ENCODE data around the gene MRPS15. TPM values are rescaled to one million over a fixed set of nuclear protein-coding genes. Genes with fewer than 3 reads are reported as not detected.
"Not testable (repeated sequence)": the region's sequence is repeated elsewhere in the genome, so short reads cannot be mapped to it uniquely, and the experiment has no call there.

The MRPS15 gene
- 140 and 144 TPM in 2 replicates for total RNA-seq (2021)
- percentile 84 among the genes with signal in this experiment for Bru-seq, nascent RNA
- percentile 88 among the genes with signal in this experiment for BruChase-seq, experiment 1, labeled RNA remaining after a 2-hour chase
- percentile 87 among the genes with signal in this experiment for BruChase-seq, experiment 2, labeled RNA remaining after a 6-hour chase
- long read RNA-seq, transcript MRPS15-201 (8 exons, 1,006 nt) = major isoform, 179 of 208 reads
- long read RNA-seq, partial matches to known transcripts = 0 of 208 reads
- long read RNA-seq, other reads (novel, unspliced or antisense) = 26 of 208 reads

- Histone ChIP-seq H3K27ac (ENCODE audit: low read depth, low read length, poor library complexity, severe bottlenecking) (peak within 1 kb of the TSS; percentile 85), H3K36me3 (ENCODE audit: insufficient read depth, low read length, poor library complexity, severe bottlenecking) (peaks cover 14% of the 10 kb centered on the region), H3K9me3 (ENCODE audit: low read depth, low read length, poor library complexity, severe bottlenecking) (no peaks in the 10 kb centered on the region), H3K4me1 (ENCODE audit: insufficient read depth, low read length, poor library complexity, severe bottlenecking) (peaks cover 6% of the 10 kb centered on the region), H3K27me3 (replicated peaks; ENCODE audit: insufficient read depth, low read depth, low read length, poor library complexity) (no peaks in the 10 kb centered on the region), H3K4me3 (ENCODE audit: low read depth, low read length, poor library complexity, severe bottlenecking) (peak within 1 kb of the TSS; percentile 76)
- no TSS peak for BruUV-seq (replicated peaks)
- no peak for TF ChIP-seq CTCF (conservative IDR thresholded peaks at IDR 0.05; ENCODE audit: low read depth, low read length)
- TF ChIP-seq EZH2 (IDR thresholded peaks at IDR 0.05; ENCODE audit: borderline replicate concordance, low read depth, low read length, poor library complexity, severe bottlenecking) = no peak
- peak; percentile 97 for DNase-seq (ENCODE audit: low spot score)
- POLR2A ChIA-PET (ENCODE audit: low non-redundant PET) = interaction anchor here (0.5 to 1.0 kb wide), 4 partner anchors 13 to 1022 kb away, joined by 3 to 4 read pairs (median 4); partner anchors contain the start of genes OSCP1 and TEKT2
- intact Hi-C loops (cut with micrococcal nuclease; ENCODE audit: unreplicated experiment) = no loop called here
- CTCF ChIA-PET = interaction anchor here (0.6 kb wide), 1 partner anchor 14 kb away, joined by 3 read pairs; the partner anchor contains the start of gene OSCP1
These were observed at the start of gene MRPS15 for GRCh38 chr1:36463803-36464604. MRPS15 (minus strand) TSS chr1:36464384; CDS start chr1:36464275, 109 bp downstream.

- no TSS peak for BruUV-seq (replicated peaks)
- CTCF ChIA-PET = no interaction called here
- intact Hi-C loops (cut with micrococcal nuclease; ENCODE audit: unreplicated experiment) = no loop called here
- Histone ChIP-seq H3K4me1 (ENCODE audit: insufficient read depth, low read length, poor library complexity, severe bottlenecking) (no peaks in the 10 kb centered on the region), H3K27me3 (replicated peaks; ENCODE audit: insufficient read depth, low read depth, low read length, poor library complexity) (no peaks in the 10 kb centered on the region), H3K36me3 (ENCODE audit: insufficient read depth, low read length, poor library complexity, severe bottlenecking) (no peaks in the 10 kb centered on the region), H3K27ac (ENCODE audit: low read depth, low read length, poor library complexity, severe bottlenecking) (no peak overlapping the region), H3K4me3 (ENCODE audit: low read depth, low read length, poor library complexity, severe bottlenecking) (no peak overlapping the region), H3K9me3 (ENCODE audit: low read depth, low read length, poor library complexity, severe bottlenecking) (no peaks in the 10 kb centered on the region)
- TF ChIP-seq EZH2 (IDR thresholded peaks at IDR 0.05; ENCODE audit: borderline replicate concordance, low read depth, low read length, poor library complexity, severe bottlenecking) (no peak), CTCF (conservative IDR thresholded peaks at IDR 0.05; ENCODE audit: low read depth, low read length) (no peak)
- POLR2A ChIA-PET (ENCODE audit: low non-redundant PET) = no interaction called here
- no peak for DNase-seq (ENCODE audit: low spot score)
These were observed 48.7 kb upstream of the MRPS15 start for GRCh38 chr1:36512842-36513241.

GRCh38 chr1:36511804-36512798, 47.9 kb upstream of the MRPS15 start:
- TF ChIP-seq CTCF (conservative IDR thresholded peaks at IDR 0.05; ENCODE audit: low read depth, low read length) (no peak), EZH2 (IDR thresholded peaks at IDR 0.05; ENCODE audit: borderline replicate concordance, low read depth, low read length, poor library complexity, severe bottlenecking) (no peak)
- CTCF ChIA-PET = no interaction called here

GRCh38 chr1:36511220-36511619, 47.0 kb upstream of the MRPS15 start:
- BruUV-seq (replicated peaks); intact Hi-C loops (cut with micrococcal nuclease; ENCODE audit: unreplicated experiment); POLR2A ChIA-PET (ENCODE audit: low non-redundant PET); H3K27me3 ChIP-seq (replicated peaks; ENCODE audit: insufficient read depth, low read depth, low read length, poor library complexity); H3K4me3 ChIP-seq (ENCODE audit: low read depth, low read length, poor library complexity, severe bottlenecking); DNase-seq (ENCODE audit: low spot score); H3K27ac ChIP-seq (ENCODE audit: low read depth, low read length, poor library complexity, severe bottlenecking); CTCF ChIA-PET; H3K36me3 ChIP-seq (ENCODE audit: insufficient read depth, low read length, poor library complexity, severe bottlenecking); H3K9me3 ChIP-seq (ENCODE audit: low read depth, low read length, poor library complexity, severe bottlenecking); H3K4me1 ChIP-seq (ENCODE audit: insufficient read depth, low read length, poor library complexity, severe bottlenecking): not testable (repeated sequence)

More at GRCh38 chr1:36511804-36512798, 47.9 kb upstream of the MRPS15 start:
- Histone ChIP-seq H3K4me1 (ENCODE audit: insufficient read depth, low read length, poor library complexity, severe bottlenecking) (no peaks in the 10 kb centered on the region), H3K36me3 (ENCODE audit: insufficient read depth, low read length, poor library complexity, severe bottlenecking) (no peaks in the 10 kb centered on the region), H3K4me3 (ENCODE audit: low read depth, low read length, poor library complexity, severe bottlenecking) (no peak overlapping the region), H3K27me3 (replicated peaks; ENCODE audit: insufficient read depth, low read depth, low read length, poor library complexity) (no peaks in the 10 kb centered on the region), H3K9me3 (ENCODE audit: low read depth, low read length, poor library complexity, severe bottlenecking) (no peaks in the 10 kb centered on the region), H3K27ac (ENCODE audit: low read depth, low read length, poor library complexity, severe bottlenecking) (no peak overlapping the region)
- intact Hi-C loops (cut with micrococcal nuclease; ENCODE audit: unreplicated experiment) = no loop called here
- POLR2A ChIA-PET (ENCODE audit: low non-redundant PET) = no interaction called here
- no TSS peak for BruUV-seq (replicated peaks)
- peak; percentile 15 for DNase-seq (ENCODE audit: low spot score)
